OCI-M1 (cell line): ENCODE results near the gene PAFAH2.
"Not testable (repeated sequence)": the region's sequence is repeated elsewhere in the genome, so short reads cannot be mapped to it uniquely, and the experiment has no call there.

Experiments used
- DNase-seq: peaks from one replicate; lab custom pipeline; 2025; lab: John Stamatoyannopoulos, UW

PAFAH2 gene

DNA sequence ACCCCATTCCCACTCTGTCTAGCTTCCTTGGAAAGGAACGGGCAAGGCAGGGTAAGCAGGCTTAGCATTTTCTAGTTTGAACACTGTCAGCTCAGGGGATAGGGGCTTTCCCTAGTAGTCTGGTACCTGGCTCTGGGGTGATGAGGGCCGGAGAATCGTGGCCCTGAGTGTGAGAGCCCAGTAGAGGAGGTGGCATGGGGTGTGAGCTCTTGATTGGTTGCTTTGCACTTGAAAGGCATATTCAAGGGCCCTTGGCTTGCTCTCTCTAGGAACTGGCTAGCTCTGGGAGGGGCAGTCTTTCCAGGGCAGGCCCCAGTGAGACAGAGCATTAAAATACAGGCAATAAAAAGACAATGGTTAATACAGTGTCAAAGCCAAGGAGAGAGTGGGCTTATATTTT lies 13.0 kb upstream of the PAFAH2 start:
- no peak for DNase-seq

DNA sequence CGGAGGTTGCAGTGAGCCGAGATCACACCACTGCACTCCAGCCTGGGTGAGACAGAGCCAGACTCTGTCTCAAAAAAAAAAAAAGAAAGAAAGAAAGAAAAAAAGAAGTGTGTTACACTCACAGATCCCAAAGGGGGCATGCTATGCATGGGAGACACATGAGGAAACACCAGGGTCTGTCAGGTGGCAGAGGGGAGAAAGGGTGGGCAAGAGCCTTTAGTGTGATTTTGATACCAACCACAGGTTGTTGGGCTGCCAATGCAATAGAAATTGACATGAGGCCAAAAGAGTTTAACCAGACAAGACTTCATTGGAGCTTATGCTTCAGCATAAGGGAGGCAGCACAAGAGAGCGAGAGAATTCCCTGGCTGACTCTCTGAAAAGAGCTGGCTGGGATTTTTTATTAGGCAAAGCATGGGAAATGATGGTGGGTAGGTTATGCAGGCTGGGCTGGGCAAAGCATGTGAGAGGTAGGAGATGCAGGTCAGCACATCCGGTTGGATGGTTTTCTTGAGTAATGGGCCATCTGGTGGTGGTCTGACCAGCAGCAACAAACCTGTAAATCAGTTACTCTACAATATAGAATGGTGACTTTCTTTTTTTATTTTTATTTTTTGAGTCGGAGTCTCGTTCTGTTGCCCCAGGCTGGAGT lies 12.1 kb upstream of the PAFAH2 start:
- peak; percentile 35 for DNase-seq

GRCh38 chr1:26006710-26007109 lies 8.8 kb upstream of the PAFAH2 start:
- no peak for DNase-seq

DNA sequence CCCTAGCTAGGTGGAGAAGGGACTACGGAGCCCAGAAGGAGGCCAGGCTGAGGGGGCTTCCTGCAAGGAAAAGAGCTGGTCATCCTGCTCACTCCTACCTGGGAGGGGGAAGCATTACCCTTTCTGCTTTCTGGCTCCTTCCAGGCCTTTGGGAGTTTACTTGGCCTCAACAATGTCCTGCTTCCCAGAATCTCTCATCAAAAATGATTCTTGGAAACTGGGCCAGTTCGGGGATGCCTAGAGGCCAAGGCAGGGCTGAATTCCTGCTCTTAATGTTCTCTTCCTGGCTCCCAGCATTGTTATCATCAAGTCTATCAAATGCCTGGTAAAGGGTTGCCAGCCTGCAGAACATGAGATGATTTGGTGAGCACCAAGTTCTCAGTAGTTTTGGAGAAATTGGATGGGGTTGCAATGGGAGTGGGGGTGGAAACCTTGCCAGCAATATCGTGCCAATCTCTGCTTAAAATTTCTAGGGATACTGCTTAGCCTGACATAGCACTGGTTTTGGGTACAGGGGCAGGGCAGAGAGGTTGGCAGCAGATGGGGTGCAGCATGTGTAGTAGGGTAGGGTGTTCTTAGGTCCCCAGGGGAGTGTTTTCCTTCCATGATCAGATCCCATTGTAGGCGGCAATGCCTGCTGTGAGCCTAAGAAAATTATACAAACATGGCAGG lies 7.7 kb upstream of the PAFAH2 start:
- no peak for DNase-seq

DNA sequence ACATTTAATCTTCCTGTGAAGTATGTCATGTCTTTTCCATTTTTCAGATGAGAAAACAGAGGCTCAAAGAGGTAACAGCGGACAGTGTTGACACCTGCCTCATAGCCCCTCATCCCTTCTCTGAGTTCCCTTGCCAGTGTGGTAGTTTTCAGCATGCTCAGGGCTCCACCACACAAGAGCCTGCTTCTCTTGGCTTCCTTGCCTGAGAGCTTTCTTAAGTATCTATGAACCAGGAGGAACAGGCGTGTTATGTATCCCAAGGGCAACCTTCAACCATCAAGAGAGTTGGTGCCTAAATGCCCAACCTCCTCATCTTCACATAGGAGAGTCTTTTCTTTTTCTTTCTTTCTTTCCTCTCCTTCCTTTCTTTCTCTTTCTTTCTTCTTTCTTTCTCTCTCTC lies 5.9 kb upstream of the PAFAH2 start:
- DNase-seq, result no peak

DNA sequence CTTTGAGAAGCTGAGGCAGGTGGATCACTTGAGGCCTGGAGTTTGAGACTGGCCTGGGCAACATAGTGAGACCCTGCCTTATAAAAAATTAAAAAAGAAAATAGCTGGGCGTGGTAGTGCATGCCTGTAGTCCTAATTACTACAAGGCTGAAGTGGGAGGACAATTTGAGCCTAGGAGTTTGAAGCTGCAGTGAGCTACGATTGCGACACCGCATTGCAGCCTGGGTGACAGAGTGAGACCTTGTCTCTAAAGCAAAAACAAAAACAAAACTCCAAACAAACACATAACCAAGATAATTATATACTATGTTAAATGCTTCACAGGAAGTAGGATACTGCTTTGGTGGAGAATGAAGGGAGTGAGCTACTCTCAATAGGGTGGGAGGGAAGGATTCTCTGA lies 5.4 kb upstream of the PAFAH2 start:
- no peak for DNase-seq

- DNase-seq, result no peak
Measured at GRCh38 chr1:25999041-25999800, 1.4 kb upstream of the PAFAH2 start.

DNA sequence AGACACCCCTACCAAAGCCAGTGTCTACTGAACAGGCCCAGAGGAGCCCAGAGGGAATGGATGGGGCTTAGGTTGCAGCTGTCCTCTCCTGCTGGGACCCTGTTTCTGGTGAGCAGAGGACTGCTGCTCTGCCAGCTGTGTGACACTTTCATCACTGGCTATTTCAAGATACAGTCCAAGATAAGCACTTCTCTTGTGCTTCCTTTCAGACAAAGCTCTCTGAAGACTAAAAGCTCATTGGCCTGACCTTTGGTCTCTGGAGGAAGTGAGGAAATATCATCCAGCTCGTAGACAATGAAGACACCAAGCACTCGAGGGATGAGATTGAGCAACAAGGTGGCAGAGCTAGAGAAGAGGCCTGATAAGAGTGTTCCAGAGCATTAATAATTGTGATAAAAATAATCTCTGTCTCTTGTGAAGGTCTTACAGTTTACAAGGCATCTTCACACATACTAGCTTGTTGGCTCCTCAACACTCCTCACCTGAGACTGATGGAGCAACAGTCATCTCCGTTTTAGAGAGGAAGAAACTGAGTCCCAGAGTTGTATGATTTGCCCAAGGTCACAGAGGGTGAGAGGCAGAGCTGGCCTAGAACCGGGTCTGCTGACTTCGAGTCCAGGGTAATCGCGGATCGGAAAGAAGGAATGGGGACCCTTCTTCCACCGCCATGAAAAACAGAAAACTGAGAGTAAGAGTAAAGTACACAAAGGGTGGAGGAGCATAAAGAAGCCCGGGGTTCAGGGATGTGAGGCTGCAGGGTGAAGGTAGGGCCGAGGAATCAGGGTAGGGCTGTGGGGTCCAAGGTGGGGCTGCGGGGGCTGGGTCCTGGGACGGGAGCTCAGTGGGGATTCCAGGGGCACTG lies 666 bp downstream of the PAFAH2 start:
- DNase-seq, result peak; percentile 88

DNA sequence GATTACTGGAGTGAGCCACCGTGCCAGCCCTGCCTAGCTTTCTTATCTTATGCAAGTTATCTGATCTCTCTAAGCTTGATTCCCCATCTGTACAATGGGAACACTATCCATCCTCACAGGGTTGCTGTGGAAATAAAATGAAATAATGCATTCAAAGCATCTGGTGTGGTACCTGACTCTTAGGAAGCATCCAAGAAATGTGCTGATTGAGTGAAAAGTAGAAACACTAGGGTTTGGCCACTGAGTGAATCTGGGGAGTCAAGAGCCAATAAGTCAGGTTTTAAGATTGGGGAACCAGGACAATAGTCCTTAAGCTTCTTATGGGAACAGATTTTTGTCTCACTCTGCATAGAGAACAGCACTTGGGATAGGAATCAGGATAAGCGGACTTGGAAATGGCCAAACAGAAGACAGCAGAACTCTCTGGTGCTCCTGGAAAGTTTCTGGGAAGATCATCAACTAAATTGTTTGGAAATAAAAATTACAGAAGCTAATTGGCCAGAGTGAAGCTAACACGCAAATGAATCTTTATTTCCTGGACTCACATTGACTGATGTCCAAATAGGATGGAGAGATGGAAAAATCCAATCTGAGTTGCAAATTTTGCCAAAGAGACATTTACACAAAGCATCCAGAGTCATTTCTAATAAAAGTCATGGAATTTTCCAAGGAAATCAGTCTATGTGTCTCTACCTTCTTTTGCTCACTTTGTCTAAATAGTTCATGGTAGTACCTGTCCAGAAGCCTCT lies 3.3 kb downstream of the PAFAH2 start:
- DNase-seq, result no peak

DNA sequence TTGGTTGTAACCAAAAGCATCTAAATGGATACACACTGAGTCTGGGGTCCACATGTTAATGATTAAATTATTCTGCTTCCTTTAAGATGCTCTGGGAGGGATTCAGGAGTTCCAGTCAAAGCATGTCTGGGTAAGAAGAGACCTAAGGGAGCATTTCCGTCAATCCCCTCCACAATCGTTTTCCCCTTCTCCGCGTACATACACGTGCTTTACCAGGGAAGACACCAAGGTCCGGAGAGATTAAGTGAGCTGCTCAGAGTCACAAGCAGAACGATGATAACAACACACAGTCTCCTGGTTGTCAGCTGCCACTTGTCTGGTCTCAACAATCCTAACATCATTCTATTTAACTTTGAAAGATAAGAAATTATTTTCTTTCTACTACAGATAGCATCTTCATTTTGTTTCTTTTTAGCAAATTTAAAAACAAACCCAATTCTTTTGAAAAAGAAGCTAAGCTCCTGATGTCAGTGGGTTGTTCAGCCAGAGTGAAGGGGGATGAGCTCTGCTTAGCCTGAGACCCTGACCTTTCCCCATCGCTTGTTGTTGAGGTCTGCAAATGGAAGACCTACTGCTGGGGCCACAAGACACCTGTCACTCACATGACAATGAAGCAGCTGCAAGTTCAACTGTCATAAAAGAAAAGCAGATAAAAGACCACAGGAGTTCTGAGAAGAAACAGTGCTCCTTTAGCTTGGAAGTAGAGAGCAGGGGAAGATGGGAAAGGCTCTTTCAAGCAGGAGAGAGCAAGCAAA lies 4.5 kb downstream of the PAFAH2 start:
- peak; percentile 67 for DNase-seq

GRCh38 chr1:25992689-25993171 lies 5.1 kb downstream of the PAFAH2 start:
- DNase-seq, result no peak

DNA sequence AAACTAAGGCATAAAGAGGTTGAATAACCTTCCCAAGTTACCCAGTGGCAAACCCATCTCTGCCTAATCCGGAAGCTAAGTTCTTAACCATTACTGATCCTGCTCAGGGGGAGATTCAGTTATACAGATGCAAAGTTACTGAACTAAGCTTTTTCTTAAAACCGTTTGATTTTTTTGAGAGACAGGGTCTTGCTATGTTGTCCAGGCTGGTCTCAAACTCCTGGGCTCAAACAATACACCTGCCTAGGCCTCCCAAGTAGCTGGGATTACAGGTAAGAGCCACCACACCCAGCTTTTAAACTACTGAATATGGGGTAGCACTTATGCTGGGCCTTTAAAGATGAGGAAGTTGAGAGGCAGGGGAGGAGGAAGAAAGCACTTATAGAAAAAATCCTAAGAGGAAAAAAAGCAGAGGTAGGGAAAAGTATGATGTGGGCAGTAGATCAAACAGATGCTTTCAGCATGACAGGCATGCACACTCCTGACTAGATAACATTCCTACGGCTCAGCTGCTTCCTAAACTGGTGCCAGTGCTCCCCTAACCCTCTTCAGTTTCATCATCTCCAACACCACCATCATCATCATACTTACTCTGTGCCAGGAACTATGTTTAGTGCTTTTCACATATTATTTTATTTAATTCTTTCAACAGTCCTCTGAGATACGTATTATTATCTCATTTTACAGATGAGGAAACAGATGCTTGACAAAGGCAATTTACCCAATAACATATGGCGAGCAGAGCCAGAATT lies 5.8 kb downstream of the PAFAH2 start:
- no peak for DNase-seq

DNA sequence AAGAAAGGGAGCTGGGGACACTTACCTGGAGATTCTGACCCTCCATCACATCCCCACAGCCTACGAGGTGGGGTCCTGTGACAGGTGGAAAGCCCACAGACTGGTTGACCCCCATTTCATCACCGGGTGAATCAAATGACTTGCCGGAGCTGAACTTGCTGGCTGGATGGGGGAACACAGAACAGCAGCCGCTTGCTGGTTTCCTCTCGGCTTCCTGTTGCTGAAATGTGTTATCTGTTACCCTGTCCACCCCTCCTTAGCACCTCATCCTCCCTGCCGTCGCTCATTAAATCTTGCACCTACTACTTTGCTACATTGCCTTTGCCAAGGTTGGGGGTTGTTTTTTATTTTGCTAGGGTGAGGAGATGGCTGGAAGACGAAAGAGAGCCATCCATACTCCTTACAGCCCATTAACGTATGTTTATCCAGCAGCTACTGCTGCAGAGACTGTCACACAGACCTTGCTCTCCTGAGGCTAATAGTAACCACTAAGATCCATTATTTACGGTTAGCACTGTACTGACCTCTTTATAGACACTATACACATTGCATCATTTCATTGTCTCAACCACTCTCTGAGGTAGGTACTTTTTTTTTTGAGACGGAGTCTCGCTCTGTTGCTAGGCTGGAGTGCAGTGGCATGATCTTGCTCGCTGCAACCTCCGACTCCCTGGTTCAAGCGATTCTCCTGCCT lies 7.0 kb downstream of the PAFAH2 start:
- DNase-seq, result no peak

GRCh38 chr1:25990251-25990650 lies 7.6 kb downstream of the PAFAH2 start:
- DNase-seq, result no peak

DNA sequence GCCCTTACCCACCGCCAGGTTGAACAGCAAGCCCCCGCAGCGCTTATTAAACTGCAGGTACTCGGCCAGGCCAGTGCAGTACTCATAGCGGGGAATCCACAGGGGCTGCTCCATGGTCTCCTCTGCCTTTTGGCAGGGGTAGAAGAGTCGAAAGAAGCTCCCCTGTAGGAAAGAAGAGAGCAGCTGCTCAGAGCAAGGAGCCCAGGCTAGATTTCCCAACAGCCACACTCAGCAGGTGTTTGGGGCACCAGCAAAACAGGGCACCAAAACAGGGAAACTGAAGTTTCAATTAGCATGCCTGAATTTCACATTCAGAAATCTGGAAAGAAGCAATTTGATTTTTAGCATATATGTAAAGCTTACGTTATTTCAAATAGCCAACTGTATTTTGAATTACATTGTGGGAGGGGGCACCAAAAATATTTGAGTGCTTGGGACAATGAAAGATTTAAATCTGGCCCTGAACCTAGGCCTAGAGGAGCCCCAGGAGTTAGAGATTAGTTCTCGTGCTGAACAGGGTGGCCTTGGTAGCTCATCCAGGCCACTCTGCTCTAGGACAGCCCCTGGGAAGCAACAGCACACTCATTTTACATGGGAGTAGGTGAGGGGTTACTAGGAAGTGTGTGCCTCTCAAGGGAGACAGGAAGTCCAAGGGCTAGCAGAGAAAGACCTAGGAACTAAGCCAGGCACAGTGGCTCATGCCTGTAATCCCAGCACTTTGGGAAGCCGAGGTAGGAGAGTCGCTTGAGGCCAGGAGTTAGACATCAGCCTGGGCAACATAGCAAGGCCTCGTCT lies 8.2 kb downstream of the PAFAH2 start:
- DNase-seq, result no peak

- no peak for DNase-seq
Measured at GRCh38 chr1:25987951-25988350, 9.9 kb downstream of the PAFAH2 start.

DNA sequence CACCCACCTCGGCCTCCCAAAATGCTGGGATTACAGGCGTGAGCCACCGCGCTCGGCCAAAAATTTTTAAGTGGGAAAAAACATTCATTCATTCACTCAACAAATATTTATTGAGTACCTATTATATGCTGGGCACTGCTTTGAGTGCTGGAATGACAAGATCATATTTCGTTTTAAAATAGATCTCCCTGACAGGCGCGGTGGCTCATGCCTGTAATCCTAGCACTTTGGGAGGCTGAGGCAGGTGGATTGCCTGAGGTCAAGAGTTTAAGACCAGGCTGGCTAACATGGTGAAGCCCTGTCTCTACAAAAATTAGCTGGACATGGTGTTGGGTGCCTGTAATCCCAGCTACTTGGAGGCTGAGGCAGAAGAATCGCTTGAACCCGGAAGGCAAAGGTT lies 11.1 kb downstream of the PAFAH2 start:
- not testable (repeated sequence) for DNase-seq

GRCh38 chr1:25985670-25986069 lies 12.2 kb downstream of the PAFAH2 start:
- DNase-seq, result no peak
